H1 (cell line): ENCODE measurements around the gene DNAL4.

Source experiments
- CEBPB ChIP-seq: IDR thresholded peaks from 2 replicates; pipeline ENCODE4 v1.6.1; 2012; ENCODE audit warnings: low read depth, low read length
- HDAC2 ChIP-seq, 2 experiments: fragments of 300-600 bp in 1 of 2; sonication (generic) in 1 of 2; IDR thresholded peaks; 2 replicates each; pipeline ENCODE4 v1.6.1; 2011 to 2012; ENCODE audit warnings: low read depth in 2 of 2, low read length in 2 of 2, mild to moderate bottlenecking in 2 of 2, moderate library complexity in 2 of 2, borderline replicate concordance in 1 of 2, inconsistent platforms in 1 of 2
- JUND ChIP-seq: IDR thresholded peaks from 2 replicates; pipeline ENCODE4 v1.6.1; 2011; ENCODE audit warnings: mild to moderate bottlenecking, improper control_type of control experiment, low read length
- POLR2A ChIP-seq, 2 experiments: IDR thresholded peaks; 1 replicate in 1 of 2; 2 replicates in 1 of 2; pipeline ENCODE4 v1.6.1; 2011; ENCODE audit warnings: low read depth in 2 of 2, low read length in 2 of 2, mild to moderate bottlenecking in 2 of 2; ENCODE audit errors: control extremely low read depth in 1 of 2
- TF ChIP-seq, protein P1 (sequence below), 3 experiments: IDR thresholded peaks; 1 replicate in 2 of 3; 2 replicates in 1 of 3; pipeline versions ENCODE4 v1.5.1 to v1.6.1; 2011; ENCODE audit warnings: low read length in 3 of 3, mild to moderate bottlenecking in 3 of 3, inconsistent platforms in 2 of 3, low read depth in 1 of 3, moderate library complexity in 1 of 3; ENCODE audit not compliant: insufficient read depth in 1 of 3; ENCODE audit errors: control extremely low read depth in 1 of 3

DNA sequence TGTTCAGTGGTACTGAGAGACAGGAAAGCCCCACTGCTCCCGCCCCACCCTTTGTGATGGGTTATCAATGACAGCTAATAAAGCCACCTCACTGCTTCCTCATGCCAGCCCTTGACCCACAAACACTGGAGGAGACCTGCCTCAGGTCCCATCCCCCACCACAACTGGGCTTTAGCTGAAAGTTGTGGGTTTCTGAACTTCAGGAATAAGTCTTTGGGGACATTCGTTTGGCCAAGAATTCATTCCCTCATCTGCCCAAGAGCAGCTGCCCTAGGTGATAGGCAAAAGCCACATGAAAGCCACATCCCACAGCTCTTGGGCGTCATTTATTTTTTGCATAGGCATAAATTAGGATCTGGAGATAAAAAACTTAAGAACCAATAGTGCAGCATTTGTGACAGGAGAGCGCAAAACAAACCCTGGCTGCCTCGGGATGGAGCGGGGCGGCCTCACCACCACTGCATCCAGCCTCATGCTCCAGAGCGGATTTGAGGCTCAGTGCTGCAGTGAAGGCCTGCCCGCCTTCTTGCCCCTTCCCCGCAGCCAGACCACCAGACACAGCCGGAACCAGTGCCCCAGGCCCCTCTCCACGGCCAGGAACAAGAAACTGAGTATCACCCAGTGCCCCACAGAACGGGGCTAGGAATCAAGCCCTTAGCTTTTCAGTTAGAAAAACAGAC, 59.4 kb downstream of the DNAL4 start:
- TF ChIP-seq, protein P1, sequence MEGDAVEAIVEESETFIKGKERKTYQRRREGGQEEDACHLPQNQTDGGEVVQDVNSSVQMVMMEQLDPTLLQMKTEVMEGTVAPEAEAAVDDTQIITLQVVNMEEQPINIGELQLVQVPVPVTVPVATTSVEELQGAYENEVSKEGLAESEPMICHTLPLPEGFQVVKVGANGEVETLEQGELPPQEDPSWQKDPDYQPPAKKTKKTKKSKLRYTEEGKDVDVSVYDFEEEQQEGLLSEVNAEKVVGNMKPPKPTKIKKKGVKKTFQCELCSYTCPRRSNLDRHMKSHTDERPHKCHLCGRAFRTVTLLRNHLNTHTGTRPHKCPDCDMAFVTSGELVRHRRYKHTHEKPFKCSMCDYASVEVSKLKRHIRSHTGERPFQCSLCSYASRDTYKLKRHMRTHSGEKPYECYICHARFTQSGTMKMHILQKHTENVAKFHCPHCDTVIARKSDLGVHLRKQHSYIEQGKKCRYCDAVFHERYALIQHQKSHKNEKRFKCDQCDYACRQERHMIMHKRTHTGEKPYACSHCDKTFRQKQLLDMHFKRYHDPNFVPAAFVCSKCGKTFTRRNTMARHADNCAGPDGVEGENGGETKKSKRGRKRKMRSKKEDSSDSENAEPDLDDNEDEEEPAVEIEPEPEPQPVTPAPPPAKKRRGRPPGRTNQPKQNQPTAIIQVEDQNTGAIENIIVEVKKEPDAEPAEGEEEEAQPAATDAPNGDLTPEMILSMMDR (IDR thresholded peaks at IDR 0.05; ENCODE audit: control extremely low read depth in 1 of 3, insufficient read depth in 1 of 3, low read depth in 1 of 3, low read length in 3 of 3): no peak
- no peak for TF ChIP-seq CEBPB
- no peak for TF ChIP-seq HDAC2 (IDR thresholded peaks at IDR 0.05; ENCODE audit: borderline replicate concordance in 1 of 2, low read depth in 2 of 2, low read length in 2 of 2)
- no peak for TF ChIP-seq JUND
- TF ChIP-seq POLR2A (IDR thresholded peaks at IDR 0.05; ENCODE audit: control extremely low read depth in 1 of 2, low read depth in 2 of 2, low read length in 2 of 2): no peak
